HepG2 (cell line): Measurements from ENCODE around the gene HBG1. TPM values are rescaled to one million over a fixed set of nuclear protein-coding genes. Genes with fewer than 3 reads are reported as not detected.

Experiments
- ATAC-seq: fragments of 200-7000 bp; cut with Tn5 transposase; 3 replicates; pipeline ENCODE4 v1.9.1; 2020; ENCODE audit warnings: mild to moderate bottlenecking, moderate library complexity
- BruUV-seq: library from RNA; stranded (reverse); fragments of 400-500 nt; replicated peaks from 2 replicates; lab custom pipeline; 2021; lab: Mats Ljungman, UMichigan
- CTCF ChIA-PET: fragments of 300-600 bp; formaldehyde crosslinking; extraction: SDS; loops from one replicate; lab custom pipeline; 2021; ENCODE audit warnings: low total read pairs, inconsistent platforms, low intra/inter-chr PET ratio; lab: Yijun Ruan, JAX
- POLR2A ChIA-PET: fragments of 350-600 bp; sonication (Branson Sonifier 250); formaldehyde crosslinking; loops from one replicate; lab custom pipeline; 2020; ENCODE audit warnings: antibody characterized with exemption, inconsistent platforms; lab: Yijun Ruan, JAX
- DNase-seq: peaks from one replicate; pipeline ENCODE4 v3.0.0-alpha.2; 2015; ENCODE audit warnings: low spot score
- FAIRE-seq: peaks from 3 replicates; lab custom pipeline; 2011; peaks lifted over from hg19 to GRCh38; lab: Jason Lieb, UNC
- H2AFZ ChIP-seq: one replicate; pipeline ENCODE4 v1.6.1; 2011; ENCODE audit warnings: low read length, inconsistent platforms
- H3K27ac ChIP-seq: fragments of 300-600 bp; 3 replicates; pipeline ENCODE4 v1.8.0; 2011; ENCODE audit warnings: mixed run types, mild to moderate bottlenecking, mixed read lengths, low read length, inconsistent platforms; ENCODE audit not compliant: insufficient read depth; ENCODE audit errors: extremely low read length
- H3K27me3 ChIP-seq, 2 experiments: fragments of 200-600 bp in 1 of 2; 2 replicates in 1 of 2; 3 replicates in 1 of 2; pipeline versions ENCODE4 v1.6.0 to v1.8.0; 2011; ENCODE audit warnings: low read length in 2 of 2, mild to moderate bottlenecking in 2 of 2, moderate library complexity in 2 of 2, inconsistent platforms in 1 of 2; ENCODE audit not compliant: insufficient read depth in 2 of 2, control insufficient read depth in 1 of 2
- H3K36me3 ChIP-seq, 2 experiments: fragments of 200-600 bp in 1 of 2; replicated peaks in 1 of 2; 2 replicates in 1 of 2; 3 replicates in 1 of 2; pipeline versions ENCODE4 v1.5.1 to v1.8.0; 2011; ENCODE audit warnings: low read length in 2 of 2, inconsistent platforms in 1 of 2; ENCODE audit not compliant: insufficient read depth in 2 of 2, control insufficient read depth in 1 of 2
- H3K4me1 ChIP-seq: 2 replicates; pipeline ENCODE4 v1.5.1; 2012; ENCODE audit warnings: low read length, inconsistent platforms; ENCODE audit not compliant: insufficient read depth
- H3K4me2 ChIP-seq: 2 replicates; pipeline ENCODE4 v1.6.0; 2011; ENCODE audit warnings: low read depth, low read length, inconsistent platforms
- H3K4me3 ChIP-seq, 3 experiments: fragments of 200-600 bp in 1 of 3; sonication (generic), shearing (Covaris generic) in 1 of 3; replicated peaks in 1 of 3; 2 replicates each; pipeline ENCODE4 v1.5.1; 2011 to 2016; ENCODE audit warnings: low read length in 3 of 3, inconsistent platforms in 2 of 3, low read depth in 2 of 3, mild to moderate bottlenecking in 2 of 3, control low read depth in 1 of 3, mixed read lengths in 1 of 3; ENCODE audit not compliant: insufficient read depth in 1 of 3
- H3K79me2 ChIP-seq: one replicate; pipeline ENCODE4 v1.6.1; 2011; ENCODE audit warnings: low read length, inconsistent platforms; ENCODE audit not compliant: insufficient read depth
- H3K9ac ChIP-seq: 2 replicates; pipeline ENCODE4 v1.6.0; 2011; ENCODE audit warnings: mild to moderate bottlenecking, low read depth, low read length, inconsistent platforms; ENCODE audit not compliant: insufficient read depth
- H3K9me3 ChIP-seq: 2 replicates; pipeline ENCODE4 v1.5.1; 2012; ENCODE audit warnings: mild to moderate bottlenecking, low read length
- H4K20me1 ChIP-seq: 2 replicates; pipeline ENCODE4 v1.6.0; 2011; ENCODE audit warnings: inconsistent platforms, mild to moderate bottlenecking, low read length, moderate library complexity; ENCODE audit not compliant: insufficient read depth
- RAD51 ChIP-seq: fragments of 450-650 bp; IDR thresholded peaks from 2 replicates; pipeline ENCODE4 v1.6.1; 2016; ENCODE audit warnings: borderline replicate concordance
- SUZ12 ChIP-seq: fragments of 150-350 bp; IDR thresholded peaks from 2 replicates; pipeline ENCODE4 v1.6.1; 2014; ENCODE audit warnings: low read depth, low read length
- TEF ChIP-seq: sonication (generic); formaldehyde crosslinking; IDR thresholded peaks from 2 replicates; pipeline ENCODE4 v1.5.0; 2020; ENCODE audit warnings: missing genetic modification reagents
- USF2 ChIP-seq, 2 experiments: sonication (generic) in 1 of 2; formaldehyde crosslinking in 1 of 2; IDR thresholded peaks; 2 replicates each; pipeline versions ENCODE4 v1.5.1 to v1.6.1; 2011 to 2020; ENCODE audit warnings: borderline replicate concordance in 1 of 2, low read depth in 1 of 2, low read length in 1 of 2, mild to moderate bottlenecking in 1 of 2, missing genetic modification reagents in 1 of 2, moderate library complexity in 1 of 2
- ZBTB20 ChIP-seq: sonication (generic); formaldehyde crosslinking; IDR thresholded peaks from 2 replicates; pipeline ENCODE4 v1.8.1; 2023; ENCODE audit warnings: missing genetic modification reagents, low read depth, mild to moderate bottlenecking, borderline replicate concordance
- ZNF367 ChIP-seq: sonication (generic); formaldehyde crosslinking; IDR thresholded peaks from 2 replicates; pipeline ENCODE4 v1.4.0; 2020; ENCODE audit warnings: missing genetic modification reagents, borderline replicate concordance
- ZNF687 ChIP-seq: sonication (generic); formaldehyde crosslinking; IDR thresholded peaks from 2 replicates; pipeline ENCODE4 v1.5.1; 2020; ENCODE audit warnings: mild to moderate bottlenecking, missing genetic modification reagents, moderate library complexity
- WGBS: methylation state at CpG from one replicate; pipeline ENCODE4 v1.1.6; 2017; ENCODE audit warnings: low lambda C conversion rate; 5-methylcytosine and 5-hydroxymethylcytosine counted together
- in situ Hi-C: cut with HindIII; loops from 2 replicates; pipeline ENCODE4 v1.10.0; 2017; ENCODE audit warnings: low pct_unique_long_range_greater_than_20kb; ENCODE audit not compliant: extremely low pct_ligation_motif_present
- intact Hi-C: fragments of 100-400 bp; cut with micrococcal nuclease; formaldehyde crosslinking; loops from one replicate; pipeline ENCODE4 v1.10.0; 2022; ENCODE audit not compliant: unreplicated experiment
- polyA plus RNA-seq, 8 experiments: library from polyadenylated mRNA; depleted of rRNA in 3 of 8; stranded (reverse) in 7 of 8; unstranded in 1 of 8; fragments of >200 nt; fragmentation: Illumina TruSeq in 4 of 8; extraction: Trizol in 4 of 8; gene quantifications; 2 replicates each; pipeline versions ENCODE4 v1.2.1 to v1.2.3, GENCODE V29; 2011 to 2016; ENCODE audit warnings: low read depth in 4 of 8, missing spikeins in 1 of 8, mixed read lengths in 1 of 8; ENCODE audit not compliant: insufficient read depth in 1 of 8
- total RNA-seq, 5 experiments: library from RNA; depleted of rRNA; stranded (reverse); fragments of >200 nt; fragmentation: Illumina TruSeq; extraction: Trizol; gene quantifications; 2 replicates each; pipeline ENCODE4 v1.2.3, GENCODE V29; 2016; ENCODE audit warnings: low read depth in 1 of 5

HBG1 gene
- total and polyA plus RNA-seq, 2 of the 13 experiments (the other 11 are each of a cell fraction or from before 2014, with no cell fraction given), result not detected

- no peak for DNase-seq
- ChIA-PET POLR2A (no interaction called here), CTCF (no interaction called here)
- TF ChIP-seq USF2 (IDR thresholded peaks at IDR 0.05; ENCODE audit: low read depth, low read length) (peak; percentile 55), USF2 (CRISPR knock-in tag; IDR thresholded peaks at IDR 0.05; ENCODE audit: borderline replicate concordance) (no peak), RAD51 (peak; percentile 81; the same call in 1 of the 2 replicates), ZNF687 (CRISPR knock-in tag) (no peak), ZBTB20 (CRISPR knock-in tag) (no peak), ZNF367 (CRISPR knock-in tag) (no peak), TEF (CRISPR knock-in tag) (no peak), SUZ12 (no peak)
- H3K79me2 ChIP-seq, result no peaks in the 10 kb centered on the region
- no peak for FAIRE-seq
- H3K4me2 ChIP-seq, result no peak overlapping the region
- 100% methylated on average over 1 of the region's 7 CpGs for WGBS
- H3K9me3 ChIP-seq, result no peaks in the 10 kb centered on the region
- H4K20me1 ChIP-seq, result no peaks in the 10 kb centered on the region
- H3K27ac ChIP-seq, result no peak overlapping the region
- no peak overlapping the region for H3K9ac ChIP-seq
- no peak overlapping the region for H2AFZ ChIP-seq
- no peaks in the 10 kb centered on the region for H3K4me1 ChIP-seq
- H3K27me3 ChIP-seq, result no peaks in the 10 kb centered on the region
- BruUV-seq, result no TSS peak
- H3K36me3 ChIP-seq, result no peaks in the 10 kb centered on the region
- intact Hi-C loops (no loop called here), in situ Hi-C loops (no loop called here)
- ATAC-seq, result no peak
- H3K4me3 ChIP-seq, result no peak overlapping the region
These were observed 9.0 kb upstream of the HBG1 start for GRCh38 chr11:5258543-5259262.
